HepG2 (cell line): ENCODE results near the gene ARL5A. TPM values are rescaled to one million over a fixed set of nuclear protein-coding genes. Genes with fewer than 3 reads are reported as not detected.

Experiments used
- KAT8 ChIP-seq: IDR thresholded peaks from 2 replicates; pipeline ENCODE4 v1.6.1; 2016; ENCODE audit warnings: missing genetic modification reagents, missing compliant biosample characterization
- LCORL ChIP-seq, 2 experiments: fragments of 450-650 bp in 1 of 2; sonication (generic) in 1 of 2; formaldehyde crosslinking in 1 of 2; IDR thresholded peaks; 2 replicates each; pipeline versions ENCODE4 v1.5.0 to v1.6.1; 2017 to 2020; ENCODE audit warnings: antibody characterized with exemption in 1 of 2, missing genetic modification reagents in 1 of 2
- NFKBIZ ChIP-seq: IDR thresholded peaks from 2 replicates; pipeline ENCODE4 v1.6.1; 2018; ENCODE audit warnings: missing genetic modification reagents, missing compliant biosample characterization
- RBM22 ChIP-seq: fragments of 200-400 bp; formaldehyde crosslinking; optimal IDR thresholded peaks from 2 replicates; pipeline ENCODE3; 2017; ENCODE audit warnings: mild to moderate bottlenecking, low read length, moderate library complexity
- SIX4 ChIP-seq: sonication (generic); formaldehyde crosslinking; IDR thresholded peaks from 2 replicates; pipeline ENCODE4 v1.4.0; 2020; ENCODE audit warnings: missing genetic modification reagents
- SKI ChIP-seq: fragments of 450-650 bp; IDR thresholded peaks from one replicate; pipeline ENCODE4 v1.6.1; 2018; ENCODE audit warnings: mild to moderate bottlenecking; ENCODE audit not compliant: partially characterized antibody
- YY1 ChIP-seq: IDR thresholded peaks from 2 replicates; pipeline ENCODE4 v1.6.1; 2011; ENCODE audit warnings: low read length, low read depth, moderate library complexity, mild to moderate bottlenecking; ENCODE audit not compliant: insufficient read depth, insufficient replicate concordance
- ZC3H13 ChIP-seq: sonication (generic); formaldehyde crosslinking; IDR thresholded peaks from 2 replicates; pipeline ENCODE4 v1.8.1; 2023; ENCODE audit warnings: mild to moderate bottlenecking, missing genetic modification reagents, moderate library complexity
- ZFP90 ChIP-seq: sonication (generic); formaldehyde crosslinking; IDR thresholded peaks from 2 replicates; pipeline ENCODE4 v1.8.0; 2022; ENCODE audit warnings: missing genetic modification reagents, mild to moderate bottlenecking, inconsistent platforms, borderline replicate concordance
- ZNF143 ChIP-seq: sonication (generic); formaldehyde crosslinking; IDR thresholded peaks from 2 replicates; pipeline ENCODE4 v1.4.0; 2020; ENCODE audit warnings: missing genetic modification reagents
- ZNF549 ChIP-seq: sonication (generic); formaldehyde crosslinking; IDR thresholded peaks from 2 replicates; pipeline ENCODE4 v1.5.0; 2020; ENCODE audit warnings: missing genetic modification reagents
- ZNF772 ChIP-seq: sonication (generic); formaldehyde crosslinking; IDR thresholded peaks from 2 replicates; pipeline ENCODE4 v1.5.0; 2020; ENCODE audit warnings: mild to moderate bottlenecking, missing genetic modification reagents
- polyA plus RNA-seq, 8 experiments: library from polyadenylated mRNA; depleted of rRNA in 3 of 8; stranded (reverse) in 7 of 8; unstranded in 1 of 8; fragments of >200 nt; fragmentation: Illumina TruSeq in 4 of 8; extraction: Trizol in 4 of 8; gene quantifications; 2 replicates each; pipeline versions ENCODE4 v1.2.1 to v1.2.3, GENCODE V29; 2011 to 2016; ENCODE audit warnings: low read depth in 4 of 8, missing spikeins in 1 of 8, mixed read lengths in 1 of 8; ENCODE audit not compliant: insufficient read depth in 1 of 8
- total RNA-seq, 5 experiments: library from RNA; depleted of rRNA; stranded (reverse); fragments of >200 nt; fragmentation: Illumina TruSeq; extraction: Trizol; gene quantifications; 2 replicates each; pipeline ENCODE4 v1.2.3, GENCODE V29; 2016; ENCODE audit warnings: low read depth in 1 of 5
- TF ChIP-seq, protein P1 (sequence below): sonication (generic); formaldehyde crosslinking; IDR thresholded peaks from 2 replicates; pipeline ENCODE4 v1.8.1; 2023; ENCODE audit warnings: mild to moderate bottlenecking, inconsistent platforms, moderate library complexity, missing genetic modification reagents, borderline replicate concordance
- TF ChIP-seq, protein P2 (sequence below): sonication (generic); formaldehyde crosslinking; IDR thresholded peaks from 2 replicates; pipeline ENCODE4 v1.4.0; 2020; ENCODE audit warnings: missing genetic modification reagents
- TF ChIP-seq, protein P3 (sequence below): sonication (generic); formaldehyde crosslinking; IDR thresholded peaks from 2 replicates; pipeline ENCODE4 v1.9.0; 2022; ENCODE audit warnings: missing genetic modification reagents, mild to moderate bottlenecking, borderline replicate concordance
- TF ChIP-seq, protein P4 (sequence below): sonication (generic); formaldehyde crosslinking; conservative IDR thresholded peaks from 2 replicates; pipeline ENCODE4 v1.4.0; 2020; ENCODE audit warnings: mild to moderate bottlenecking, missing genetic modification reagents, moderate library complexity
- TF ChIP-seq, protein P5 (sequence below): sonication (generic); formaldehyde crosslinking; IDR thresholded peaks from 2 replicates; pipeline ENCODE4 v1.5.0; 2020; ENCODE audit warnings: missing genetic modification reagents
- TF ChIP-seq, protein P6 (sequence below): sonication (generic); formaldehyde crosslinking; IDR thresholded peaks from 2 replicates; pipeline ENCODE4 v1.4.0; 2020; ENCODE audit warnings: missing genetic modification reagents

The ARL5A gene
- total and polyA plus RNA-seq, 2 of the 13 experiments (the other 11 are each of a cell fraction or from before 2014, with no cell fraction given): 47.5 to 149 TPM

DNA sequence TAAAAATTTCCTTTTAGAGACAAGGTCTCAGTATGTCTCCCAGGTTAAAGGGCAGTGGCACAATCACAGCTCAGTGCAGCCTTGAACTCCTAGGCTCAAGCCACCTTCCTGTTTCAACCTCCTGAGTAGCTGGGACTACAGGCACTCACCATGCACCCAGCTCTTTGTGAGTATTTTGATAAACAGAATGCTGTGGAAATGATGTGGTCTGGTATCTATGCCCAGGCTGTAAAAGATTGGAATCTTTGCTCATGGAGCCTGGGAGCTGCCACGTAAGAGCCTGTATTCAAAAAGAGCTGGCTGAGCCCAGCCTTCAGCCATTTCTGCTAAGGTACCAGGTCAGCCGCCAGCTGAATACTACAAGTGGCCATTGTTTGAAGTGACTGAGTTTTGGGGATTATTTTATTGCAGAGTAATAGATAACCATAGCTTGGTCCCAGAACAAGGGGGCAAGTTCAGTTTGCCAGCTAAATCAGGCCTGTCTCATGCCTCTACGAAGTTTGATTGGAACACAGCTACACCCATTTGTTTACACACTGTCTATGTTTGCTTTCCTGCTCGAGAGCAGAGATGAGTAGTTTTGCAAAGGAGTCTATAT, 21.3 kb upstream of the ARL5A start (continued):
- TF ChIP-seq, protein P1, sequence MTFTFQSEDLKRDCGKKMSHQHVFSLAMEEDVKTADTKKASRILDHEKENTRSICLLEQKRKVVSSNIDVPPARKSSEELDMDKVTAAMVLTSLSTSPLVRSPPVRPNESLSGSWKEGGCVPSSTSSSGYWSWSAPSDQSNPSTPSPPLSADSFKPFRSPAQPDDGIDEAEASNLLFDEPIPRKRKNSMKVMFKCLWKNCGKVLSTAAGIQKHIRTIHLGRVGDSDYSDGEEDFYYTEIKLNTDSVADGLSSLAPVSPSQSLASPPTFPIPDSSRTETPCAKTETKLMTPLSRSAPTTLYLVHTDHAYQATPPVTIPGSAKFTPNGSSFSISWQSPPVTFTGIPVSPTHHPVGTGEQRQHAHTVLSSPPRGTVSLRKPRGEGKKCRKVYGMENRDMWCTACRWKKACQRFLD: no peak
- TF ChIP-seq ZNF772: 0 out of 2 replicates have a peak, but pooled peaks have one; percentile 58
- TF ChIP-seq, protein P2, sequence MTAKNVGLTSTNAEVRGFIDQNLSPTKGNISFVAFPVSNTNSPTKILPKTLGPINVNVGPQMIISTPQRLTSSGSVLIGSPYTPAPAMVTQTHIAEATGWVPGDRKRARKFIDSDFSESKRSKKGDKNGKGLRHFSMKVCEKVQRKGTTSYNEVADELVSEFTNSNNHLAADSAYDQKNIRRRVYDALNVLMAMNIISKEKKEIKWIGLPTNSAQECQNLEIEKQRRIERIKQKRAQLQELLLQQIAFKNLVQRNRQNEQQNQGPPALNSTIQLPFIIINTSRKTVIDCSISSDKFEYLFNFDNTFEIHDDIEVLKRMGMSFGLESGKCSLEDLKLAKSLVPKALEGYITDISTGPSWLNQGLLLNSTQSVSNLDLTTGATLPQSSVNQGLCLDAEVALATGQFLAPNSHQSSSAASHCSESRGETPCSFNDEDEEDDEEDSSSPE (CRISPR knock-in tag): no peak
- TF ChIP-seq SIX4 (CRISPR knock-in tag): no peak
- no peak for TF ChIP-seq ZC3H13 (CRISPR knock-in tag)
- TF ChIP-seq, protein P3, sequence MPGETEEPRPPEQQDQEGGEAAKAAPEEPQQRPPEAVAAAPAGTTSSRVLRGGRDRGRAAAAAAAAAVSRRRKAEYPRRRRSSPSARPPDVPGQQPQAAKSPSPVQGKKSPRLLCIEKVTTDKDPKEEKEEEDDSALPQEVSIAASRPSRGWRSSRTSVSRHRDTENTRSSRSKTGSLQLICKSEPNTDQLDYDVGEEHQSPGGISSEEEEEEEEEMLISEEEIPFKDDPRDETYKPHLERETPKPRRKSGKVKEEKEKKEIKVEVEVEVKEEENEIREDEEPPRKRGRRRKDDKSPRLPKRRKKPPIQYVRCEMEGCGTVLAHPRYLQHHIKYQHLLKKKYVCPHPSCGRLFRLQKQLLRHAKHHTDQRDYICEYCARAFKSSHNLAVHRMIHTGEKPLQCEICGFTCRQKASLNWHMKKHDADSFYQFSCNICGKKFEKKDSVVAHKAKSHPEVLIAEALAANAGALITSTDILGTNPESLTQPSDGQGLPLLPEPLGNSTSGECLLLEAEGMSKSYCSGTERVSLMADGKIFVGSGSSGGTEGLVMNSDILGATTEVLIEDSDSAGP (CRISPR knock-in tag): no peak
- no peak for TF ChIP-seq NFKBIZ (CRISPR knock-in tag)
- peak; percentile 62 for TF ChIP-seq SKI
- TF ChIP-seq LCORL (IDR thresholded peaks at IDR 0.05): no peak
- peak; percentile 28; the same call in 1 of the 2 replicates for TF ChIP-seq LCORL (CRISPR knock-in tag; IDR thresholded peaks at IDR 0.05)
- 0 out of 2 replicates have a peak, but pooled peaks have one; percentile 38 for TF ChIP-seq ZFP90 (CRISPR knock-in tag)
- TF ChIP-seq, protein P4, sequence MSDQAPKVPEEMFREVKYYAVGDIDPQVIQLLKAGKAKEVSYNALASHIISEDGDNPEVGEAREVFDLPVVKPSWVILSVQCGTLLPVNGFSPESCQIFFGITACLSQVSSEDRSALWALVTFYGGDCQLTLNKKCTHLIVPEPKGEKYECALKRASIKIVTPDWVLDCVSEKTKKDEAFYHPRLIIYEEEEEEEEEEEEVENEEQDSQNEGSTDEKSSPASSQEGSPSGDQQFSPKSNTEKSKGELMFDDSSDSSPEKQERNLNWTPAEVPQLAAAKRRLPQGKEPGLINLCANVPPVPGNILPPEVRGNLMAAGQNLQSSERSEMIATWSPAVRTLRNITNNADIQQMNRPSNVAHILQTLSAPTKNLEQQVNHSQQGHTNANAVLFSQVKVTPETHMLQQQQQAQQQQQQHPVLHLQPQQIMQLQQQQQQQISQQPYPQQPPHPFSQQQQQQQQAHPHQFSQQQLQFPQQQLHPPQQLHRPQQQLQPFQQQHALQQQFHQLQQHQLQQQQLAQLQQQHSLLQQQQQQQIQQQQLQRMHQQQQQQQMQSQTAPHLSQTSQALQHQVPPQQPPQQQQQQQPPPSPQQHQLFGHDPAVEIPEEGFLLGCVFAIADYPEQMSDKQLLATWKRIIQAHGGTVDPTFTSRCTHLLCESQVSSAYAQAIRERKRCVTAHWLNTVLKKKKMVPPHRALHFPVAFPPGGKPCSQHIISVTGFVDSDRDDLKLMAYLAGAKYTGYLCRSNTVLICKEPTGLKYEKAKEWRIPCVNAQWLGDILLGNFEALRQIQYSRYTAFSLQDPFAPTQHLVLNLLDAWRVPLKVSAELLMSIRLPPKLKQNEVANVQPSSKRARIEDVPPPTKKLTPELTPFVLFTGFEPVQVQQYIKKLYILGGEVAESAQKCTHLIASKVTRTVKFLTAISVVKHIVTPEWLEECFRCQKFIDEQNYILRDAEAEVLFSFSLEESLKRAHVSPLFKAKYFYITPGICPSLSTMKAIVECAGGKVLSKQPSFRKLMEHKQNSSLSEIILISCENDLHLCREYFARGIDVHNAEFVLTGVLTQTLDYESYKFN (CRISPR knock-in tag): peak; percentile 64
- peak; percentile 55 for TF ChIP-seq YY1
- no peak for TF ChIP-seq ZNF143 (CRISPR knock-in tag)
- TF ChIP-seq, protein P5, sequence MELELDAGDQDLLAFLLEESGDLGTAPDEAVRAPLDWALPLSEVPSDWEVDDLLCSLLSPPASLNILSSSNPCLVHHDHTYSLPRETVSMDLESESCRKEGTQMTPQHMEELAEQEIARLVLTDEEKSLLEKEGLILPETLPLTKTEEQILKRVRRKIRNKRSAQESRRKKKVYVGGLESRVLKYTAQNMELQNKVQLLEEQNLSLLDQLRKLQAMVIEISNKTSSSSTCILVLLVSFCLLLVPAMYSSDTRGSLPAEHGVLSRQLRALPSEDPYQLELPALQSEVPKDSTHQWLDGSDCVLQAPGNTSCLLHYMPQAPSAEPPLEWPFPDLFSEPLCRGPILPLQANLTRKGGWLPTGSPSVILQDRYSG (CRISPR knock-in tag): no peak
- TF ChIP-seq RBM22: no peak
- TF ChIP-seq, protein P6, sequence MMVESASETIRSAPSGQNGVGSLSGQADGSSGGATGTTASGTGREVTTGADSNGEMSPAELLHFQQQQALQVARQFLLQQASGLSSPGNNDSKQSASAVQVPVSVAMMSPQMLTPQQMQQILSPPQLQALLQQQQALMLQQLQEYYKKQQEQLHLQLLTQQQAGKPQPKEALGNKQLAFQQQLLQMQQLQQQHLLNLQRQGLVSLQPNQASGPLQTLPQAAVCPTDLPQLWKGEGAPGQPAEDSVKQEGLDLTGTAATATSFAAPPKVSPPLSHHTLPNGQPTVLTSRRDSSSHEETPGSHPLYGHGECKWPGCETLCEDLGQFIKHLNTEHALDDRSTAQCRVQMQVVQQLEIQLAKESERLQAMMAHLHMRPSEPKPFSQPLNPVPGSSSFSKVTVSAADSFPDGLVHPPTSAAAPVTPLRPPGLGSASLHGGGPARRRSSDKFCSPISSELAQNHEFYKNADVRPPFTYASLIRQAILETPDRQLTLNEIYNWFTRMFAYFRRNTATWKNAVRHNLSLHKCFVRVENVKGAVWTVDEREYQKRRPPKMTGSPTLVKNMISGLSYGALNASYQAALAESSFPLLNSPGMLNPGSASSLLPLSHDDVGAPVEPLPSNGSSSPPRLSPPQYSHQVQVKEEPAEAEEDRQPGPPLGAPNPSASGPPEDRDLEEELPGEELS (CRISPR knock-in tag): peak; percentile 13; the same call in 1 of the 2 replicates
- no peak for TF ChIP-seq KAT8 (CRISPR knock-in tag)
- no peak for TF ChIP-seq ZNF549 (CRISPR knock-in tag)
